GM20000 (cell line): ENCODE data around the gene PAEP.
"Not testable (repeated sequence)": the region's sequence is repeated elsewhere in the genome, so short reads cannot be mapped to it uniquely, and the experiment has no call there.

Source experiments
- DNase-seq: peaks from one replicate; pipeline ENCODE4 v3.0.0; 2012; ENCODE audit warnings: low spot score
- TF ChIP-seq, protein P1 (sequence below): IDR thresholded peaks from 2 replicates; pipeline ENCODE4 v1.5.1; 2012; ENCODE audit warnings: mild to moderate bottlenecking, control low read depth; ENCODE audit errors: extremely low read depth, missing control alignments

PAEP gene

GRCh38 chr9:135561391-135562234, at the start of gene PAEP:
PAEP (plus strand) TSS chr9:135561756.
- DNase-seq = no peak
- TF ChIP-seq, protein P1, sequence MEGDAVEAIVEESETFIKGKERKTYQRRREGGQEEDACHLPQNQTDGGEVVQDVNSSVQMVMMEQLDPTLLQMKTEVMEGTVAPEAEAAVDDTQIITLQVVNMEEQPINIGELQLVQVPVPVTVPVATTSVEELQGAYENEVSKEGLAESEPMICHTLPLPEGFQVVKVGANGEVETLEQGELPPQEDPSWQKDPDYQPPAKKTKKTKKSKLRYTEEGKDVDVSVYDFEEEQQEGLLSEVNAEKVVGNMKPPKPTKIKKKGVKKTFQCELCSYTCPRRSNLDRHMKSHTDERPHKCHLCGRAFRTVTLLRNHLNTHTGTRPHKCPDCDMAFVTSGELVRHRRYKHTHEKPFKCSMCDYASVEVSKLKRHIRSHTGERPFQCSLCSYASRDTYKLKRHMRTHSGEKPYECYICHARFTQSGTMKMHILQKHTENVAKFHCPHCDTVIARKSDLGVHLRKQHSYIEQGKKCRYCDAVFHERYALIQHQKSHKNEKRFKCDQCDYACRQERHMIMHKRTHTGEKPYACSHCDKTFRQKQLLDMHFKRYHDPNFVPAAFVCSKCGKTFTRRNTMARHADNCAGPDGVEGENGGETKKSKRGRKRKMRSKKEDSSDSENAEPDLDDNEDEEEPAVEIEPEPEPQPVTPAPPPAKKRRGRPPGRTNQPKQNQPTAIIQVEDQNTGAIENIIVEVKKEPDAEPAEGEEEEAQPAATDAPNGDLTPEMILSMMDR = no peak

DNA sequence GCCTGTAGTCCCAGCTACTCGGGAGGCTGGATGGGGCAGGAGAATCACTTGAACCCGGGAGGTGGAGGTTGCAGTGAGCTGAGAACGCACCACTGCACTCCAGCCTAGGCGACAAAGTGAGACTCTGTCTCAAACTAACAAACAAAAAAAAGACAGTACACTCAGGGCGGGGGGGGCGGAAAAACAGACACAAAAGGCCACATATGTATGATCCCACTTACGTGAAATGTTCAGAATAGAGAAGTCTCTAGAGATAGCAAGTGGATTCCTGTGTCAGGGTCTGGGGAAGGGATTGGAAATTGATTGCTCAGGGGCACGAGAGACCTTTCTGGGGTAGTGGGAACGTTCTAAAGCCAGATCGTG, 49.3 kb upstream of the PAEP start:
- no peak for DNase-seq
- TF ChIP-seq, protein P1 = no peak

- TF ChIP-seq, protein P1 = no peak
- no peak for DNase-seq
Observed at GRCh38 chr9:135512904-135513303, 48.7 kb upstream of the PAEP start.

DNA sequence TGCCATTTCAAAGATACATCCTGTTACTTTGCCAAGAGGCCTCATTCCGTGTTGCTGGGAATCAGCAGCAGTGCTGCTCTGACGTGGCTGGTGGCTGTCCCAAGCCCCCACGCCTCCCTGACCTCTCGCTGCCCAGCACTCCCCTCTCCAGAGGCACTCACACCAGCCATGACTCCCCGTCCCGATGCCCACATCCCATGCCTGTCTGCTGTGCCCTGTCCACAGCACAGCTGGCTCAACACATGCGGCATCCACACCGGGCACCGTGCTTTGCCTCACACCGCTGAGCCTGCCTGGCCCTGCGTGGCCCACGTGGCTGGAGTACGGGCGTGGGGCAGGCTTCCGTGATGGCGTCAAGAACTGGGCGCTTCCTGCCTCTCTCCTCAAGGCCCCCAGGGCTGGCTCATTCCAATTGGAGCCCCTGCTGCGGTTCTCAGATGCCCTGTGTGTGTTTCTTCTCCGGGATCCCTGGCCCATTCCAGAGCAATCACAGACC, 48.2 kb upstream of the PAEP start:
- TF ChIP-seq, protein P1 = no peak
- DNase-seq = no peak

DNA sequence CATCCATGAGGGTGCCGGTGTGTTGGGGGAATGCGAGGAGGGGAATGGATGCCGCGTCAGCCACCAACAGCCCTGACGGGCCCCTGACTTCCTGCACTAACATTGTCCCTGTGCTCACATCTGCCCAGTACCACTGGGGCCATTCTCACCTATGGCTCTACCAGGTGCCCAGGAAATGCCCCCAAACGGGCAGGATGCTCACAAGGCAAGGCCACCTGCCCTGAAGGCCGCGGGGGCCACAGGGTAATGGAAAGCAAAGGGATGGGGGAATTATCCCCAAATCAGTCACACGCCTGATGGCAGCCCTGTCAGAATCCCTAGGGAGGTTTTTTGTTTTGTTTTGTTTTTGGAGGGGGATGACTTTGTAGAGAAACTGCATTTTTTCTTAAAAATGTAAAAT, 47.6 kb upstream of the PAEP start:
- not testable (repeated sequence) for DNase-seq

- TF ChIP-seq, protein P1 = no peak
- DNase-seq = no peak
Observed at GRCh38 chr9:135514342-135515082, 47.0 kb upstream of the PAEP start.

DNA sequence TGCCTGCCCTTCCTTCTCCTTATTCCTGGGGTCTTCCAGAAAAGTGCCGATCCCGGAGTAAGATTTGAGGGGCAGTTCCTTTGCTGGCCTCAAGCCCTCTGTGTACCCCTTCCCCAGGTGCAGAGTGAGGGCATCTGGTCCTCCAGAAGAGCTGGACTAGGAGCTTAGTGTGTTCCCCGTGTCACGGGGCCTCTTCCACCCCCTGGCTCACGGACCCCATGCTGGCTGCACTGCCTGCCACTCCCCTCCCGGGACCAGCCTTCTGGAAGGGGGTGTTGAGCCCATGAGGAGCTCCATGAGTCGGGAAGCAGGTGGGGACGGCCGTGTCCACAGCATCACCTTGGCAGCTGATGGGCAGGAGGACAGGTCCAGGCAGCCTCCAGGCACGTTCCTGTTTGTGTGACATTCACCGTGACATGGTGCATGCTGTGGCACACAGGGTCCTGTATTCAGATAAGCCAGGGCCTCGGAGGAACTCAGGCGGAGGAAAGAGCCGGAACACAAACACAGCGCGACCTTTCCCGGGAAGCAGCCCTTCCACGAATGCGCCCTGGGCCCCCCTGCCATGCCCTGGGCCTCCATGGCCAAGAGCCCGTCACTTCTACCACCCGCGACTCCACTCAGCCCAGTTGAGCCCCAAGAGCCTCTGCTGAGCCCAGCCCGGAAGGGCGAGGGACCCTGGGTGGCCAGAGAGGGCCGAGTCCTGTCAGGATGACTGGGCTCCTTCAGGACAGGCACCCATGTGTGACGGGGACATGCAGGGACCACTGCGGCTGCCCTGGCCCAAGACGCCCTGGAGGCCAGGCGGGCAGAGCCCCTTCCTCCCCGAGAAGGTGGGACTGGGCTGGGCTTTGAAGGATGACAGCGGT, 46.2 kb upstream of the PAEP start:
- TF ChIP-seq, protein P1 = no peak
- no peak for DNase-seq
